GM20431 (cell line): ENCODE data around the gene FGF2.
"Not testable (repeated sequence)": the region's sequence is repeated elsewhere in the genome, so short reads cannot be mapped to it uniquely, and the experiment has no call there.

Source experiments
- in situ Hi-C: fragments of 300-500 bp; cut with MseI, MboI; formaldehyde crosslinking; loops from one replicate; pipeline ENCODE4 v1.15.0; 2020; ENCODE audit warnings: low sequenced_read_pairs; ENCODE audit not compliant: unreplicated experiment

Gene FGF2

DNA sequence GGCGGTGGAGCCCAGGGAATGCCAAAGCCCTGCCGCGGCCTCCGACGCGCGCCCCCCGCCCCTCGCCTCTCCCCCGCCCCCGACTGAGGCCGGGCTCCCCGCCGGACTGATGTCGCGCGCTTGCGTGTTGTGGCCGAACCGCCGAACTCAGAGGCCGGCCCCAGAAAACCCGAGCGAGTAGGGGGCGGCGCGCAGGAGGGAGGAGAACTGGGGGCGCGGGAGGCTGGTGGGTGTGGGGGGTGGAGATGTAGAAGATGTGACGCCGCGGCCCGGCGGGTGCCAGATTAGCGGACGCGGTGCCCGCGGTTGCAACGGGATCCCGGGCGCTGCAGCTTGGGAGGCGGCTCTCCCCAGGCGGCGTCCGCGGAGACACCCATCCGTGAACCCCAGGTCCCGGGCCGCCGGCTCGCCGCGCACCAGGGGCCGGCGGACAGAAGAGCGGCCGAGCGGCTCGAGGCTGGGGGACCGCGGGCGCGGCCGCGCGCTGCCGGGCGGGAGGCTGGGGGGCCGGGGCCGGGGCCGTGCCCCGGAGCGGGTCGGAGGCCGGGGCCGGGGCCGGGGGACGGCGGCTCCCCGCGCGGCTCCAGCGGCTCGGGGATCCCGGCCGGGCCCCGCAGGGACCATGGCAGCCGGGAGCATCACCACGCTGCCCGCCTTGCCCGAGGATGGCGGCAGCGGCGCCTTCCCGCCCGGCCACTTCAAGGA is at the start of gene FGF2:
Gene FGF2 (plus strand): TSS at position 279 of the 705 bp plus-strand sequence. CDS start 344 bp downstream, at position 623.
- in situ Hi-C loops, result no loop called here

GRCh38 chr4:122776916-122777315 is 49.7 kb upstream of the FGF2 start:
- in situ Hi-C loops, result no loop called here

GRCh38 chr4:122777846-122778673 is 48.6 kb upstream of the FGF2 start:
- in situ Hi-C loops, result no loop called here

DNA sequence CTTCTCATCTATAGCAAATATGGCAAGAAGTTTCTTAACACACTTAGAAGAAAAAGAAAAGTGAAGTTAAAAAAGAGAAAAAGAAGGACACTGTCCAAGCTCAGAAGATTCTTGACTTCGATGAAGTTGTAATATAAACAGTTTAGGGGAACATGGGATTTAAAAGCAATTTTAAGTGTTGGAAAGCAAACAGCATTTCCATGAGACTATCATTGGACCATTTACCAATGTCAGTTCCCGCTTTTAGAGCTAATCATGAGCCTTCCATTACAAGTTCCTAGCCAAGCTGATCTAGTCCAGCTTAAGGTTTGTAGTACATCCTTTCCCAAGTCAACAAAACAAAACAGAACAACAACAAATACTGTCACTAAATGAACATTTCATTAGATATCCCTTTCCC is 45.1 kb upstream of the FGF2 start:
- in situ Hi-C loops, result no loop called here

GRCh38 chr4:122783301-122784215 is 43.1 kb upstream of the FGF2 start:
- in situ Hi-C loops, result no loop called here

GRCh38 chr4:122784261-122784660 is 42.4 kb upstream of the FGF2 start:
- in situ Hi-C loops, result no loop called here

DNA sequence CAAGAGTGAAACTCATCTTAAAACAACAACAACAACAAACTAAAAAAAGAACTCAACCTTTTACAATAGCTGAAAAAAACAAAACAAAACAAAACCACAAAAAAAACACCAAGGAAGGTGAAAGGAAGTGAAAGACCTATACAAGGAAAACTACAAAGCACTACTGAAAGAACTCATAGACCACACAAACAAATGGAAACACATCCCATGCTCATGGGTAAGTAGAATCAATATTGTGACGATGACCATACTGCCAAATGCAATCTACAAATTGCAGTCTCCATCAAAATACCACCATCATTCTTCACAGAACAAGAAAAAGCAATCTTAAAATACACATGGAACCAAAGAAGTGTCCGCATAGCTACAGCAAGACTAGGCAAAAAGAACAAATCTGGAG is 41.5 kb upstream of the FGF2 start:
- in situ Hi-C loops, result no loop called here

GRCh38 chr4:122786296-122786695 is 40.3 kb upstream of the FGF2 start:
- in situ Hi-C loops, result not testable (repeated sequence)

DNA sequence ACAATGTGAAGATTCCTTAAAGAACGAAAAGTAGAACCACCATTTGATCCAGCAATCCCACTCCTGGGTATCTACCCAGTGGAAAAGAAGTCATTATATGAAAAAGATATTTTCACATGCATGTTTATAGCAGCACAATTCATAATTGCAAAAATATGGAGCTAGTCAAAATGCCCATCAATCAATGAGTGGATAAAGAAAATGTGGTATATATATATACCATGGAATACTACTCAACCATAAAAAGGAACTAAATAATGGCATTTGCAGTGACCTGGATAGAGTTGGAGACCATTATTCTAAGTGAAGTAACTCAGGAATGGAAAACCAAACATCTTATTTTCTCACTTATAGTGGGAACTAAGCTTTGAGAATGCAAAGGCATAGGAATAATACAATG is 39.7 kb upstream of the FGF2 start:
- in situ Hi-C loops, result not testable (repeated sequence)

DNA sequence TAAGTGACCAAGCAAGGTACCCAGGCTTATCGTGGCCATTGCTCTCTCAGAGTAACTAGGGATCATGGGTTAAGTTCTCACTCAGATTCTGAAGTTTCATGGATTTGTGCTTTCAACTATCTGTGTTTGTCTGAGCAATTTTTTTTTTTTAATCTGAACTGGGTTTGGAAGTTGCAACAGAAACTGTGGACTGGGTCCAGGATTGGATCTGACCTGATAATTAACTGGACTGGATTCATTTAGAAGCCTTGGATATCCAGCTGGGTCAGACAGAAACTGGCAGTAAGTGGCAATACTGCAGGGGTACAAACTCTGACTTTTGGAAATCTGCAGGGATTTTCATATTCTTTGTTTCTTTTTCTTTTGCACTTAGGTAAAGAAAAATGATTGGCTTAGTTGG is 38.7 kb upstream of the FGF2 start:
- in situ Hi-C loops, result no loop called here

GRCh38 chr4:122788935-122789334 is 37.7 kb upstream of the FGF2 start:
- in situ Hi-C loops, result no loop called here

DNA sequence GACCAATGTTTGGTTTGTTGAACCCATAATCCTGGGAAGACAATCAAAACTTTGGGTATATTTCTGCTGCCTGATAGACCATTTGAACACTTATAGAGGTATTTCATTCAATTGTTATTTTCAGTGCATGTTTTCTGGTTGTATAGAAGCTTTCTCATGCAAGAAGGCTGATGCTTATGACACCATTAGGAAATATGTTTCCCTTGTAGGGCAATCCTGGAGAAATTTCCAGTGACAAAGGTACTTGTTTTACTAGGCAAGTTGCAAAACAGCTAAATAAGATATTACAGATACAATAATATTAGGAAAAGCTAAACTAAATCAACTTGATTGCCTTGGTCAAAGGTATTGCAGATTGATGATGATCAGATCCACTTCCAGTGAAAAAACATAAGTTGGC is 32.8 kb upstream of the FGF2 start:
- in situ Hi-C loops, result no loop called here

- in situ Hi-C loops, result no loop called here
Measured at GRCh38 chr4:122796801-122797404, 29.7 kb upstream of the FGF2 start.

DNA sequence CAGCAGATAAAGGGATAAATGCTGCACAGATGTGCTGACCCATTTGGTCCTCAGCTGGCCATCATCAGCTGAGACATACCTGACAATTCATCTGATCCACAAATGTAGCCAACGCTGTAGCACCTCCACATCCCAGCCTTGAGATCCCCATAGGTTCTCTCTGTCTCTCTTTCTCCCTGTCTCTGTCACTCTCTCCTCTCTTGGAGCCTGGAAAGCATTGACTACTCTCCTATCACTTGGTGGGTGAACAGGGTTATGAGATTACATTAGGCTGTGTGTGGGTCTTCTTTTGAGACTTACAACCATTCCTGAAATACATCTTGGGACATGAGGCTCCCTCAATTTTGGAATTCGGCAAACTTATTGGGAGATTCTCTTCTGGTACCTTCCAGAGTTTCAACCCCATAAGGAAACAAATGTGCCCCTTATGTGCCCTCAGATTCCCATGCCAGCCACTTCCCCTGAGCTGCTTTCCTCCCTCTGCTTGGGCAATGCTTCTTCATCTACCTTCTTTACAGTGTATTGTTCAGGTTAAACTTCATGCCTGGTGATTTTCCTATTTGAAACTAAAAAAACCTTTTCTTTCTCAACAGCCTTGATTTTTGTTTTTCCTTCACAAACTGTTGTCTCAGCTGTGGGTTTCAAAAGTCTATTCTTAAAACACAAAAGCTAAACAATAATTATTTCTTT is 29.1 kb upstream of the FGF2 start:
- in situ Hi-C loops, result no loop called here

DNA sequence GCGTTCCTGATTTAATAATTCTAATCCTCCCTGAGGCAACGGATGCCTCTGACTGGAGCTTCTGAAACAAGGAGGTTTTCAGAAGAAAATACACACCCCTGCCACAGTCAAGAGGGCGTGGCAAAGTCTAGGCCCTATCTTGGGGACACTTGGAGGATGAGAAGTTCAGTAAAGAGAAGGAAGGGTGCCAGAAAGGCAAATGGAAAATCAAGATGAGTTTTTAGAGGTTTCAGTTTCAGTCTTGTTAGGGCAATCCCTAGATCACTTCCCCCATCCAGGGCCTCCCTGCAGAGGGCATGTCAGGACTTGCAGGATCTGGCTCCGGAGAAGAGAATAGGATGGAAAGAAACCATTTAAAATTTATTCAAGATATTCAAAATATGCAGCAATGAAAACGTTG is 28.5 kb upstream of the FGF2 start:
- in situ Hi-C loops, result no loop called here

DNA sequence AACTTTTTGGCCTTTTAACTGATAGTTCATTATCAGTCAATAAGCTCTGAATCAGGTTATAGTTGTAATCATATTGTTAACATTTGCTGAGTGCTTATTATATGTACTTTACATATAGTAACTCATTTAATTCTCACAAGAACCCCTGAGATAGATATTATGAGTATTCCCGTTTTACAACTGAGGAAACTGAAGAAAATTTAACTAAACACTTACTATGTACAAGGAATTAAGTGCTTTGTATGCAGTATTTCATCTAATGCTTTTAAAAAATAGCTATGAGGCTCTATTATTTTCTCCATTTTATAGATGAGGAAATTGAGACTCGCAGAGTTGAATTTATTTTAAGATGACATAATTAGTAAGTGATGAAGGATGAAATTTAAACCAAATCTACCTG is 27.7 kb upstream of the FGF2 start:
- in situ Hi-C loops, result no loop called here

DNA sequence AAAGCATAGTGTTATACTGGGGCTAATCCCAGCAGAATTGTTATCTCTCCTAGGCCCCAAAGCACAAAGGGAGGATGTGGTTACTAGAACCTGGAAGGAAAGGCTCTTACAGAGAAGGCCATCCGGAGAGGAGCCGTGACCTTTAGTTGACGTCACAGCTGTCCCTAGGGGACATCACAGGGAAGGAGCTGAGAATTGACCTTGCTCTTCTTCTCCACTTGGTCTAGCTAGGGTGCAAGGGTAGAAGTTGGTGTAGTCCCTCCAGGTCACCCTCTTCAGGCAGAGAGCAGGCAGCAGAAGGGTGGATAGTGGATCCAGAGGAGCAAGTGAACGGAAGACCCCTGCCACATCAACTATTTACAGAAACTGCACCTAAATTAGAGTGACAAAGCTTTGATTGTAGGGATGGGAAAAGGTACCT is 22.8 kb upstream of the FGF2 start:
- in situ Hi-C loops, result no loop called here

GRCh38 chr4:122806981-122807679 is 19.5 kb upstream of the FGF2 start:
- in situ Hi-C loops, result no loop called here

DNA sequence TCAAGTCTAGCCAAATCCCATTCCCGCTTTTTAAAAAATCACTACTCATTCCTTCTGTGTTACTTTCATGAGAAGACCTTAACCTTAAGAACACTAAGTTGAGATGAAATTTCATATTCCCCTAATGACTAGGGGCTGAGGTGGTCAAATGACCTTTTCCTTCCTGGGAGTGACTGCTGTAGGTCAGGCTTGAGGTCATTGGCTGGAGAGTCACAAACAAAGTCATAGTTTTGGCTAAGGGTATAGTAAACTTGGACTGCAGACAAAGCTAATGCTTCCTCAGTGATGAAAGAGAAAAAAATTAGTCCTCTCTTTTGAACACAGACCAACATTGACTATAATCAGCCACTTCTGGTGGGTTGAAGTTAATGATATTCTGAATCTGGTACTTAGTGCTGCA is 16.0 kb upstream of the FGF2 start:
- in situ Hi-C loops, result no loop called here
